ENCODE measurements around the gene THSD4.

- no peak for TF ChIP-seq CTCF (optimal IDR thresholded peaks at IDR 0.05 in 1 of 3, IDR thresholded peaks at IDR 0.05 in 1 of 3, conservative IDR thresholded peaks at IDR 0.05 in 1 of 3; ENCODE audit: extremely low read depth in 1 of 3, insufficient read depth in 2 of 3, low read length in 3 of 3)
- no peak for TF ChIP-seq EZH2 (IDR thresholded peaks at IDR 0.05; ENCODE audit: low read length)
Measured at GRCh38 chr15:71390096-71390495, 274.8 kb downstream of the THSD4 start.
